Posterior vena cava (tissue), 2 donors: ENCODE data around the gene MGAT5. TPM values are rescaled to one million over a fixed set of nuclear protein-coding genes. Genes with fewer than 3 reads are reported as not detected.
"Not testable (repeated sequence)": the region's sequence is repeated elsewhere in the genome, so short reads cannot be mapped to it uniquely, and the experiment has no call there.

Source experiments
- DNase-seq: peaks from one replicate; pipeline ENCODE4 v3.0.0-alpha.2; 2020; ENCODE audit warnings: low spot score
- intact Hi-C, 2 donors: fragments of 100-400 bp; cut with DNase I; formaldehyde crosslinking; loops; one replicate each; pipeline versions ENCODE4 v1.14.1 to v1.14.2; 2022 to 2023
- total RNA-seq, 2 donors: library from RNA; stranded (reverse); fragmentation: NEBNext Ultra II Directional; extraction: Animal tissue kit (Norgen Biotek cat#: 25700); gene quantifications; one replicate each; pipeline ENCODE4 v1.2.1, GENCODE V29; 2021
- donor health status: DM: yes; HTN: yes; CAD: no.
- donor health status: DM: yes; HTN: yes; CAD: no.

Gene MGAT5
- total RNA-seq, 2 donors from 2014 or later, result 41.7 to 42.8 TPM

DNA sequence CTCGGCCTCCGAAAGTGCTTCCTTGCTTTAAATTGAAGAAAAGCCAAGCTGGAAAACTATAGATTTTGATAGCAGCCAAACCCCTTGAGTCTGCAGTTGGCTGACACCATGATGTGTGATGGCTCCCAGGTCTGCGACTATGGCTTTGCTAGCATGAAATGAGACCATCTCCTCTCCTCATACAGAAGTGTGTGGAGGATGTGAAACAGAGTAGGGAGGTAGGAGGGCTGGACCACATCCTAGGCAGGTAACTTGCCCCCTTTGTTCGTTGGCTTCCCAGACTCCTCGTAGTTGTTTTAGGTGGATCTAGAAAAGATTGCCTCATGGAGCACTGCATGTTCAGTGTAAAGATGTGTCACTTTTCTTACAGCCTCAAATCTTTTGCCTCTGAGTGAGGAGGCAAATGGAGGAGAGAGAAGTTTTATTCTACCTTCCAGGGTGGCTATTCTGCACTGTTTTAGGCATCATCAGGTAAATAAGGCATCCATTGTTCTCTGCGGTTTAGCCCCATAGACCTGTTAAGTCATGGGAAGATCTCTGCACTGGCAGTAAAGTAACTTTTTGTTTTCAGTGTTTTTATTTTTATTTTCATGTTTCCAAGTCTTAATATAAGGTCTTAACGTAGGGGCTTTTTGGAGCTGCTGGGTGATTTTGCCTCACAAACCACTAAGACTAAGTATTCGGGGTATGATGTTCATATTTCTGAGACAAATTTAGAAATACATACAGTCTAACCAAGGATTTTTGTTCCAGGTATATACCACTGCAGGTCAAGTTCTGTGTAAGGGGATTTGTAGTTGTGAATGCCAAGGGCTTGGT is 40.1 kb downstream of the MGAT5 start:
- intact Hi-C loops, result no loop called here
- no peak for DNase-seq

DNA sequence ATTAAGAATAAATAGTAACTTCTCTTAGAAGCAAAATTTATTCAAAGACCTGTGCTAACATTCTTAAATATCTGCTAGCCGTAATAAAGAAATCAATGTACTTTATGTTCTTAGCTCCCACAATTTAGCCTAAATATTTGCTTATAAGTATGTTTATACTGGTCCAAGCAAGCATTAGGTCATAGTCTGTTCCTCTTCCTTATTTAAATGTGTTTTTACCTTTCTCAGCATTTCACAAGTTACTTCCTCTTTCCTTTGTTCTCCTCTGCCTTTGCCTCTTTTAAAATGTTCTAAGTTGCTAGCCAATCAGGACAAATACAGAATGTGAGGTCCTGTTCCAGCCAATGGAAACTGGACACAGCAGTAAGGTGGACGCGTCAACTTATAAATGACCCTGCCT is 40.7 kb downstream of the MGAT5 start:
- intact Hi-C loops, result not testable (repeated sequence)

DNA sequence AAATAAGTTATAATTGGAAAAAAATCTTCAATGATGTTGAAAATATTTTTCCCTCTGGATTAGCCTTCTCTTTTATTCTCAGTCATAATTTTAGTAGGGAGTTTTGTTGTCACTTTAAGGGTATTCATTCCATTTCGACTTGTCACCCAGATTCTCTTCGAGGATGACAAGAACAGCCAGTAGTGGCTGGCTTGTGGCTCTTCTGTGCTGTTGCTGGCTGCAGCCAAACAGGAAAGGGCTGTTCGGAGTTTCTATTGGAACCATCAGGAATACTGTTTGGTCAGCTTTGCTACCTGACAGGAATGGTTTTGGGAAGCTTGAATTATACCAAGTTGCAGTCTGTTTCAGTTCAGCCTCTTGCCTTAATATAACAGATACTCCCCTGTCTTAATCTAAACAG is 41.6 kb downstream of the MGAT5 start:
- no peak for DNase-seq
- intact Hi-C loops, result no loop called here

More for the DNA sequence above, 40.7 kb downstream of the MGAT5 start:
- DNase-seq, result not testable (repeated sequence)

- intact Hi-C loops, result no loop called here
- no peak for DNase-seq
These were observed 42.4 kb downstream of the MGAT5 start for GRCh38 chr2:134296301-134296700.

DNA sequence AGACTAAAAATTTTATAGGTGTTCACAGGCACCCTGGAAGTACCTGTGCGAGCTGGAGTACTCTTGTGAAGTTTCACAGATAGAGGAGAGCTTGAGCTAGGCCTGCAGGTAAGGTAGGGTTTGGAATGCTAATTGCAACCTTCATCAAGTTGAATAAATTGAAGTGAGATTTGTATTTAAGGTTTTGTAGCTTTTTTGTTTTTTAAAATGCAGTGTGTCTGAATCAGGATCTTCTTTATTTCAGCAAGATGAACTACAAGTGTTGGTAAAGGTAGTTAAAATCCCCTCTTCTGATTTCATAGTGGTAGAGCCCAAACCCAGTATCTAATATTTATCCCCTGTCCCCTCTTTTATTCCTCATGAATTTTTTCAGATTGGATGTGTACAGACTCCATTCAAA is 45.5 kb downstream of the MGAT5 start:
- intact Hi-C loops, result no loop called here
- DNase-seq, result no peak

- intact Hi-C loops, result no loop called here
These were observed 46.7 kb downstream of the MGAT5 start for GRCh38 chr2:134300585-134300984.

DNA sequence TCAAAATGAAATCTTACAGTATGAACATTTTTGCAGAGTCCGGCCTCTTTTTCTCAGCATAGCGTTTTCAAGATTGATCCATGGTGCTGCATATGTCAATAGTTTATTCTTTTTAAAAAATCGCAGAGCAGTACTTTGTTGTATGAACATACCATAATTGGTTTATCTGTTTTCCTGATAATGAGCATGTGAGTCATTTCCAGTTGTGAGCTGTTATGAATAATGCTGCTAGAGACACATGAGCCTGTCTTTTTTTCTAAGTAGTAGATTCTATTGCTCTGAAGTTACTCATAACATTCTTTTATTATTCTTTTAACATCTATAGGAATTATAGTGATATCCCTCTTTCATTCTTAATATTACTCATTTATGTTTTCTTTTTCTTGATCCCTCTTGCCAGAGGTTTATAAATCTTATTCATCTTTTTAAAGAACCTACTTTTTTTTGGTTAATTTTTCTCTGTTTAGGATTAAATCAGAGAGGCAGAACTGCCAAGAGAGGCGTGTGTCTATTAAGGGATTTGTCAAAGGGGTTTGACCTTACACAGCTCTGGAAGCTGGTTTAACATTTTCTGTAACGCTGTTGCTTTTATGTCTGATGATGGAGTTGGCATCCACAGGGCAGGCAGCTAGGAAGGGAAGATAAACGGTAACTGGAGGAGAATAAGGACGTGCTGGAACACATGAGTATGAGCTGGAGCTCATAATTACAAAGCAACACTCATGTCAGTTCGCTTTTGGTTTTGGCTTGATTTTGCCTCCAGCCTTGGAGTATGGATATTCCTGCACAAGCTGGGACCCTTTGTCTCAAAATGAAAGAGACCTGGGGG is 47.4 kb downstream of the MGAT5 start:
- no peak for DNase-seq
- intact Hi-C loops, result no loop called here

More at GRCh38 chr2:134300585-134300984, 46.7 kb downstream of the MGAT5 start:
- DNase-seq, result no peak

DNA sequence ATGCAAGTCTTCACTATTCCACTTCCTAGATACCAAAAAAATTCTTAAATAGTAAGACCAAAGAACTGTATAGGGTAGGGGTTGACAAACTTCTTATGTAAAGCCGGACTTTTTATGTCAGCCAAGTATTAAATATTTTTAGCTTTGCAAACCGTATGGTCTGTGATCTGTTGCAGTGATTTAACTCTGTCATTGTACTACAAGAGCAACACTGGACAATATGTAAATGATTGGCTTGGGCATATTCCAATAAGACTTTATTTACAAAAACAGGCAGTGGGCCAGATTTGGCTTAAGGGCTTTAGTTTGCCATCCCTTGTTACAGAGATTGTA is 48.0 kb downstream of the MGAT5 start:
- DNase-seq, result no peak
- intact Hi-C loops, result no loop called here

GRCh38 chr2:134304394-134305108 is 50.7 kb downstream of the MGAT5 start:
- no peak for DNase-seq
- intact Hi-C loops, result no loop called here

- intact Hi-C loops, result no loop called here
- DNase-seq, result no peak
These were observed 51.2 kb downstream of the MGAT5 start for GRCh38 chr2:134305109-134305491.

- DNase-seq, result no peak
- intact Hi-C loops, result no loop called here
These were observed 52.6 kb downstream of the MGAT5 start for GRCh38 chr2:134306521-134306920.

DNA sequence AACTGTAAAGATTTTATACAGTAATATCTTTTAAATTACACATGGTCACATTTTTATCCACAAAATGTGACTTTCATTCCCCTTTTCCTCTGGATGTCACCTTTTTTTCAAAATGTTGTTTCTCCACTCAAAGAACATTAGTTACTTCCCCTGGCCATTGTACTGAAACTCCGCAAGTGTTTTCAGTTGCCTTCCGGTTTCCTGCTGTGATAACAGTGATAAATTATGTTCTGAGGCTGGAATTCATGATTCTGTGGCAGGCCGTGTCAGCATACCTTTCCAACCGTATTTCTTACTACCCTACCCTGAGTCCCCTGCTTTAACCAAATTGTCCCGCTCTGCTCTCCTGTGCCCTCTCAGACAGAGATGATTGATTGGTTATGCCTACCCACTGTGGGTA is 53.5 kb downstream of the MGAT5 start:
- intact Hi-C loops, result no loop called here
- no peak for DNase-seq

DNA sequence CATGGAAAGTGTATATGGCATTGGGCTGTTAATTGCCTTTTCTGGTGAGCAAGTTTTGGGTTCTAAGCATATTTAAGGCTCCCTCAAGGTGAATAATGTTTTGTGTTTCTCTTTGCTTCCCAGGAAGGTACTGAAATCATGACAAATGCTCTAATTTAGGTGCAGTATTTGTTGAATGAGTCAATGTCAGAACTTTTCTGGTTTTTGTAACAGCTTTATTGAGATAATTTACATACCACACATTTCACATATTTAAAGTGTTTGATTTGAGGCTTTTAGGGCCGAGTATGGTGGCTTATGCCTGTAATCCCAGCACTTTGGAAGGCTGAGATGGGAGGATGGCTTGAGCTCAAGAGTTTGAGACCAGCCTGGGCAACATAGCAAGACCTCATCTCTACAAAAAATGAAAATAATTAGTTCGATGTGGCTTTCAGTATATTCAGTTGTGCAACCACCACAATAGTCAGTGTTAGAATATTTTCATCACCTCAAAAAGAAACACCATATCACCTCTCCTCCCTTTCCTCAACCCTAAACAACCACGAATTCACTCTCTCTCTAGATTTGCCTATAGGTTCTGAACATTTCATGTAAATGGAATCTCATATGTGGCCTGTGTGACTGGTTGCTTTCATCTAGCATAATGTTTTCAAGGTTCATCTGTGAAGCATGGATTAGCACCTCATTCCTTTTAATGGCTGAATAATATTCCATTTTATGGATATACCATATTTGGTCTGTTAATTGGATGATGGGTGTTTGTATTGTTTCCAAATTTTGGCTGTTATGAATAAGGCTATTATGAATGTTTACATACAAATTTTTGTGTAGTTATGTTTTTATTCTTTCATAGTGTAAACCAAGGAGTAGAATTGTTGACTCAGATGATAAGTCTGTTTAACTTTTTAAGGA is 54.9 kb downstream of the MGAT5 start:
- intact Hi-C loops, result no loop called here
- DNase-seq, result no peak

DNA sequence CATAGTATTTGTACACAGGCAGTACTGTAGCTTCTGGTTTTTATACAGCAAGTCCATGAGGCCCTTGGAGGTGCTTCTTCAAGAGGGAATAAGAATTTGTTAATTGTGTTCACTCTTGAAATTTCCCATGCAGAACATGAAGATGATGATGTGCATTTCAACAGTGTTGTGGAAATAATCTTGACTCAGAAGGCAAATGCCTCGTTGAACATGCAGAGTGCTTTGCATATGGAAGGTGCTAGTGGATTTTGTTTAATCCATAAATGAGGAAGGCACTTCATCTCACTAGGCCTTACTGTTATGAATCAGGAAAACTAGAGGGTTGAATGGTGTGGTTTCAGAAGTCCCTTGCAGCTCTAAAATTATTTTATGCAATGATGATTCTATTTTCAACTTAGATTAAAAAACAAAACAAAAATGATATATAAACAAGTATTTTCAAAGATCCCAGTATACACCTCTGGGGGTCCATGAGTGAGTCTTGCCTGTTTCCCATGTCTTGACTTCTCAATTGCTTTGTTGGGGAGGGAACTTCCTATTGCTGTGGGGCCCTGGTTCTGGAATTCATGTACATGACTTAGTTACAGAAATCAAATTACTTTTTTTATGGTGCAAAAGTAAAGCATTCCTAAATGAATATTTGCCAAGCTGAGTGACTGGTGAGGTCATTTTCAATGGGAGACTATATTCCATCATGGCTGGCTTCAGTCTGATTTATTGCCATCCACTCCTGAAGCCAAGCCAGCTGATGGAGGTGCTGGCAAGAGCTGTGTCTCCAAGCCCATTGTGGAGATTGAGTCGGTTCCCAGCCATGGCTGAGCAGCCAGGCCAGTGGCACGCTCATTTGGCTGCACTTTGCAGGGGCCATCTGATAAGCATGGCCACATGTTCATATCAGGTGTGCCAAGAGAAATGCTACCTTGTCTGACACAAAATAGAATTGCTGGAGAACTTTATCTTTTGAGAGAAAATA is 56.5 kb downstream of the MGAT5 start:
- DNase-seq, result no peak
- intact Hi-C loops, result no loop called here

- intact Hi-C loops, result no loop called here
- DNase-seq, result no peak
These were observed 58.6 kb downstream of the MGAT5 start for GRCh38 chr2:134312482-134312881.

- DNase-seq, result no peak
- intact Hi-C loops, result no loop called here
These were observed 60.3 kb downstream of the MGAT5 start for GRCh38 chr2:134314202-134314601.

- intact Hi-C loops, result no loop called here
- no peak for DNase-seq
These were observed 61.0 kb downstream of the MGAT5 start for GRCh38 chr2:134314681-134315368.
